K562 (cell line): ENCODE data around the gene MITF. TPM values are rescaled to one million over a fixed set of nuclear protein-coding genes. Genes with fewer than 3 reads are reported as not detected.

Experiments
- ARID1B ChIP-seq: fragments of 450-650 bp; IDR thresholded peaks from 2 replicates; pipeline ENCODE4 v1.6.1; 2016; ENCODE audit warnings: antibody characterized with exemption, mild to moderate bottlenecking, inconsistent platforms
- ETV5 ChIP-seq: sonication (generic); formaldehyde crosslinking; IDR thresholded peaks from 2 replicates; pipeline ENCODE4 v1.4.0; 2020; ENCODE audit warnings: low read depth, mild to moderate bottlenecking, missing genetic modification reagents
- FOSL1 ChIP-seq: fragments of 200-800 bp; sonication (Bioruptor generic); conservative IDR thresholded peaks from 2 replicates; pipeline ENCODE4 v1.6.1; 2016; ENCODE audit warnings: missing genetic modification characterization, missing compliant biosample characterization
- FOXA3 ChIP-seq, 2 experiments: fragments of 450-650 bp in 1 of 2; sonication (generic) in 1 of 2; formaldehyde crosslinking; IDR thresholded peaks in 1 of 2; conservative IDR thresholded peaks in 1 of 2; 2 replicates each; pipeline versions ENCODE4 v1.4.0 to v1.8.0; 2020 to 2022; ENCODE audit warnings: mild to moderate bottlenecking in 2 of 2, missing genetic modification reagents in 1 of 2
- GATAD2A ChIP-seq: fragments of 450-650 bp; IDR thresholded peaks from 2 replicates; pipeline ENCODE4 v1.6.1; 2017
- PHB2 ChIP-seq: fragments of 450-650 bp; IDR thresholded peaks from 2 replicates; pipeline ENCODE4 v1.6.1; 2017; ENCODE audit warnings: low read depth
- SRF ChIP-seq, 2 experiments: fragments of 250-450, 450-650 bp in 1 of 2; sonication (Bioruptor Pico) in 1 of 2; sonication (generic) in 1 of 2; formaldehyde crosslinking; IDR thresholded peaks; 2 replicates each; pipeline versions ENCODE4 v1.5.0 to v1.5.1; 2020 to 2022; ENCODE audit warnings: mild to moderate bottlenecking in 1 of 2, missing genetic modification reagents in 1 of 2
- ZFP30 ChIP-seq: fragments of 250-450 bp; sonication (Bioruptor Pico); IDR thresholded peaks from 2 replicates; pipeline ENCODE4 v1.8.0; 2022; ENCODE audit warnings: moderate library complexity, mild to moderate bottlenecking, inconsistent platforms, borderline replicate concordance
- ZKSCAN8 ChIP-seq: fragments of 200-800 bp; sonication (Bioruptor generic); IDR thresholded peaks from 2 replicates; pipeline ENCODE4 v1.6.1; 2016; ENCODE audit warnings: missing genetic modification characterization, missing compliant biosample characterization
- polyA plus RNA-seq, 8 experiments: library from polyadenylated mRNA; depleted of rRNA in 4 of 8; stranded (reverse) in 5 of 8; unstranded in 3 of 8; fragments of >200 nt; fragmentation: Nextera tagmentation in 2 of 8; fragmentation: Illumina TruSeq in 1 of 8; extraction: Ambion mirVana in 2 of 8; extraction: Trizol in 1 of 8; gene quantifications; 2 replicates each; pipeline versions ENCODE4 v1.2.1 to v1.2.3, GENCODE V29; 2011 to 2014; ENCODE audit warnings: inconsistent platforms in 1 of 8, missing spikeins in 1 of 8
- total RNA-seq, 7 experiments: library from RNA; depleted of rRNA in 6 of 7; stranded (reverse); fragments of >200 nt in 6 of 7; fragmentation: Illumina TruSeq in 2 of 7; extraction: Trizol in 2 of 7; gene quantifications; 2 replicates each; pipeline versions ENCODE4 v1.2.1 to v1.2.3, GENCODE V29; 2011 to 2021; ENCODE audit warnings: low replicate concordance in 1 of 7
- TF ChIP-seq, protein P1 (sequence below): fragments of 450-650 bp; conservative IDR thresholded peaks from 2 replicates; pipeline ENCODE4 v1.6.1; 2016; ENCODE audit warnings: missing genetic modification characterization, low read depth, mild to moderate bottlenecking, missing compliant biosample characterization, moderate library complexity
- TF ChIP-seq, protein P2 (sequence below): fragments of 200-800 bp; sonication (Bioruptor generic); IDR thresholded peaks from 2 replicates; pipeline ENCODE4 v1.6.1; 2016; ENCODE audit warnings: missing genetic modification characterization, missing compliant biosample characterization
- TF ChIP-seq, protein P3 (sequence below): fragments of 250-450 bp; sonication (Bioruptor Pico); IDR thresholded peaks from 2 replicates; pipeline ENCODE4 v1.8.0; 2022; ENCODE audit warnings: inconsistent platforms, mild to moderate bottlenecking, moderate library complexity, borderline replicate concordance
- TF ChIP-seq, protein P4 (sequence below): sonication (generic); formaldehyde crosslinking; IDR thresholded peaks from 2 replicates; pipeline ENCODE4 v1.8.0; 2022; ENCODE audit warnings: mild to moderate bottlenecking, low read depth, missing genetic modification reagents
- TF ChIP-seq, protein P5 (sequence below), 2 experiments: fragments of 450-650 bp in 1 of 2; IDR thresholded peaks; 2 replicates each; pipeline ENCODE4 v1.6.1; 2011 to 2017; ENCODE audit warnings: low read depth in 2 of 2, antibody characterized with exemption in 1 of 2, borderline replicate concordance in 1 of 2, low read length in 1 of 2, mild to moderate bottlenecking in 1 of 2, mixed read lengths in 1 of 2; ENCODE audit not compliant: control insufficient read depth in 1 of 2

The MITF gene
- total and polyA plus RNA-seq, 9 of the 15 experiments (the other 6 are each of a cell fraction or from before 2014, with no cell fraction given): 5.6 to 14.9 (median 11.1) TPM

DNA sequence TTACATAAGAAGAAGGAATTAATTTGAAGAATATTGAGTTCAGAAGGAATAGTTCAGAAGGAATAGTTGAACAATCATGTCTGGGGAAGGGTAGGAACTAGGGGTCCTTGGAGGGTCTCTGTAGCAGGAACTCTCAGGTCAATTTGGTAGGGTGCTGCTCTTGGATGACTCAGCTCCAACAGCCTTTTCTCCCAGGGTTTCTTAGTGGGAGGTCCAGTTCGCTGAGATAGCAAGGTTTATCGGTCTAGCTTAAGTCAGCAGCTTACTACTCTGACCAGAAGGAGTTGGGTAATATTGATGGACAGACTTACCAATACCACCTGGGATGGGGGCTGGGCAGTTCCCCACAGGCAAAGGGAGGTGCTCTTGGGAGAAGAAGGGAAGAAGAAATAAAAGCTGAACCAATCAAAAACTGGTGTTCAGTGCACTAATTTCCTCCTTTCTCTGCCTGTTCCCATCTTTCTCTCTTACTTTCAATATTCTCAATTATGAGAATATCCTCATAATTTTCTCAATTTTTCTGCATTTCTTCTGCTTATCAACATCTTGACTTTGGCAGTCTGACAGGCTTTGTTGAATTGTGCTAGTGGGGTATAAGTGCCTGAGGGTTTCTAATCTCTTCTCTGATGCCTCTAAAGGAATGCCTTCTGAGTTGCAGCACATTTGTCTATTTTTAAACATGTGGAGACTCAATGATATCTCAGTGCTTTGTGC lies 14.4 kb upstream of the MITF start (continued):
- TF ChIP-seq ZKSCAN8 (CRISPR knock-in tag) (no peak), ETV5 (CRISPR knock-in tag) (no peak), GATAD2A (0 out of 2 replicates have a peak, but pooled peaks have one; percentile 67), FOXA3 (CRISPR knock-in tag; conservative IDR thresholded peaks at IDR 0.05 in 1 of 2, IDR thresholded peaks at IDR 0.05 in 1 of 2) (no peak), PHB2 (peak; percentile 51; the same call in 1 of the 2 replicates), FOSL1 (peak; percentile 88), SRF (CRISPR knock-in tag; IDR thresholded peaks at IDR 0.05) (no peak), ARID1B (peak; percentile 95), ZFP30 (CRISPR knock-in tag) (no peak)
- TF ChIP-seq, protein P1, sequence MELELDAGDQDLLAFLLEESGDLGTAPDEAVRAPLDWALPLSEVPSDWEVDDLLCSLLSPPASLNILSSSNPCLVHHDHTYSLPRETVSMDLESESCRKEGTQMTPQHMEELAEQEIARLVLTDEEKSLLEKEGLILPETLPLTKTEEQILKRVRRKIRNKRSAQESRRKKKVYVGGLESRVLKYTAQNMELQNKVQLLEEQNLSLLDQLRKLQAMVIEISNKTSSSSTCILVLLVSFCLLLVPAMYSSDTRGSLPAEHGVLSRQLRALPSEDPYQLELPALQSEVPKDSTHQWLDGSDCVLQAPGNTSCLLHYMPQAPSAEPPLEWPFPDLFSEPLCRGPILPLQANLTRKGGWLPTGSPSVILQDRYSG (tag): 0 out of 2 replicates have a peak, but pooled peaks have one; percentile 53
- TF ChIP-seq, protein P2, sequence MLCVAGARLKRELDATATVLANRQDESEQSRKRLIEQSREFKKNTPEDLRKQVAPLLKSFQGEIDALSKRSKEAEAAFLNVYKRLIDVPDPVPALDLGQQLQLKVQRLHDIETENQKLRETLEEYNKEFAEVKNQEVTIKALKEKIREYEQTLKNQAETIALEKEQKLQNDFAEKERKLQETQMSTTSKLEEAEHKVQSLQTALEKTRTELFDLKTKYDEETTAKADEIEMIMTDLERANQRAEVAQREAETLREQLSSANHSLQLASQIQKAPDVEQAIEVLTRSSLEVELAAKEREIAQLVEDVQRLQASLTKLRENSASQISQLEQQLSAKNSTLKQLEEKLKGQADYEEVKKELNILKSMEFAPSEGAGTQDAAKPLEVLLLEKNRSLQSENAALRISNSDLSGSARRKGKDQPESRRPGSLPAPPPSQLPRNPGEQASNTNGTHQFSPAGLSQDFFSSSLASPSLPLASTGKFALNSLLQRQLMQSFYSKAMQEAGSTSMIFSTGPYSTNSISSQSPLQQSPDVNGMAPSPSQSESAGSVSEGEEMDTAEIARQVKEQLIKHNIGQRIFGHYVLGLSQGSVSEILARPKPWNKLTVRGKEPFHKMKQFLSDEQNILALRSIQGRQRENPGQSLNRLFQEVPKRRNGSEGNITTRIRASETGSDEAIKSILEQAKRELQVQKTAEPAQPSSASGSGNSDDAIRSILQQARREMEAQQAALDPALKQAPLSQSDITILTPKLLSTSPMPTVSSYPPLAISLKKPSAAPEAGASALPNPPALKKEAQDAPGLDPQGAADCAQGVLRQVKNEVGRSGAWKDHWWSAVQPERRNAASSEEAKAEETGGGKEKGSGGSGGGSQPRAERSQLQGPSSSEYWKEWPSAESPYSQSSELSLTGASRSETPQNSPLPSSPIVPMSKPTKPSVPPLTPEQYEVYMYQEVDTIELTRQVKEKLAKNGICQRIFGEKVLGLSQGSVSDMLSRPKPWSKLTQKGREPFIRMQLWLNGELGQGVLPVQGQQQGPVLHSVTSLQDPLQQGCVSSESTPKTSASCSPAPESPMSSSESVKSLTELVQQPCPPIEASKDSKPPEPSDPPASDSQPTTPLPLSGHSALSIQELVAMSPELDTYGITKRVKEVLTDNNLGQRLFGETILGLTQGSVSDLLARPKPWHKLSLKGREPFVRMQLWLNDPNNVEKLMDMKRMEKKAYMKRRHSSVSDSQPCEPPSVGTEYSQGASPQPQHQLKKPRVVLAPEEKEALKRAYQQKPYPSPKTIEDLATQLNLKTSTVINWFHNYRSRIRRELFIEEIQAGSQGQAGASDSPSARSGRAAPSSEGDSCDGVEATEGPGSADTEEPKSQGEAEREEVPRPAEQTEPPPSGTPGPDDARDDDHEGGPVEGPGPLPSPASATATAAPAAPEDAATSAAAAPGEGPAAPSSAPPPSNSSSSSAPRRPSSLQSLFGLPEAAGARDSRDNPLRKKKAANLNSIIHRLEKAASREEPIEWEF (CRISPR knock-in tag): peak; percentile 90
- TF ChIP-seq, protein P3, sequence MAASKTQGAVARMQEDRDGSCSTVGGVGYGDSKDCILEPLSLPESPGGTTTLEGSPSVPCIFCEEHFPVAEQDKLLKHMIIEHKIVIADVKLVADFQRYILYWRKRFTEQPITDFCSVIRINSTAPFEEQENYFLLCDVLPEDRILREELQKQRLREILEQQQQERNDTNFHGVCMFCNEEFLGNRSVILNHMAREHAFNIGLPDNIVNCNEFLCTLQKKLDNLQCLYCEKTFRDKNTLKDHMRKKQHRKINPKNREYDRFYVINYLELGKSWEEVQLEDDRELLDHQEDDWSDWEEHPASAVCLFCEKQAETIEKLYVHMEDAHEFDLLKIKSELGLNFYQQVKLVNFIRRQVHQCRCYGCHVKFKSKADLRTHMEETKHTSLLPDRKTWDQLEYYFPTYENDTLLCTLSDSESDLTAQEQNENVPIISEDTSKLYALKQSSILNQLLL: no peak
- TF ChIP-seq, protein P4, sequence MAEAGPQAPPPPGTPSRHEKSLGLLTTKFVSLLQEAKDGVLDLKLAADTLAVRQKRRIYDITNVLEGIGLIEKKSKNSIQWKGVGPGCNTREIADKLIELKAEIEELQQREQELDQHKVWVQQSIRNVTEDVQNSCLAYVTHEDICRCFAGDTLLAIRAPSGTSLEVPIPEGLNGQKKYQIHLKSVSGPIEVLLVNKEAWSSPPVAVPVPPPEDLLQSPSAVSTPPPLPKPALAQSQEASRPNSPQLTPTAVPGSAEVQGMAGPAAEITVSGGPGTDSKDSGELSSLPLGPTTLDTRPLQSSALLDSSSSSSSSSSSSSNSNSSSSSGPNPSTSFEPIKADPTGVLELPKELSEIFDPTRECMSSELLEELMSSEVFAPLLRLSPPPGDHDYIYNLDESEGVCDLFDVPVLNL (CRISPR knock-in tag): no peak
- TF ChIP-seq, protein P5, sequence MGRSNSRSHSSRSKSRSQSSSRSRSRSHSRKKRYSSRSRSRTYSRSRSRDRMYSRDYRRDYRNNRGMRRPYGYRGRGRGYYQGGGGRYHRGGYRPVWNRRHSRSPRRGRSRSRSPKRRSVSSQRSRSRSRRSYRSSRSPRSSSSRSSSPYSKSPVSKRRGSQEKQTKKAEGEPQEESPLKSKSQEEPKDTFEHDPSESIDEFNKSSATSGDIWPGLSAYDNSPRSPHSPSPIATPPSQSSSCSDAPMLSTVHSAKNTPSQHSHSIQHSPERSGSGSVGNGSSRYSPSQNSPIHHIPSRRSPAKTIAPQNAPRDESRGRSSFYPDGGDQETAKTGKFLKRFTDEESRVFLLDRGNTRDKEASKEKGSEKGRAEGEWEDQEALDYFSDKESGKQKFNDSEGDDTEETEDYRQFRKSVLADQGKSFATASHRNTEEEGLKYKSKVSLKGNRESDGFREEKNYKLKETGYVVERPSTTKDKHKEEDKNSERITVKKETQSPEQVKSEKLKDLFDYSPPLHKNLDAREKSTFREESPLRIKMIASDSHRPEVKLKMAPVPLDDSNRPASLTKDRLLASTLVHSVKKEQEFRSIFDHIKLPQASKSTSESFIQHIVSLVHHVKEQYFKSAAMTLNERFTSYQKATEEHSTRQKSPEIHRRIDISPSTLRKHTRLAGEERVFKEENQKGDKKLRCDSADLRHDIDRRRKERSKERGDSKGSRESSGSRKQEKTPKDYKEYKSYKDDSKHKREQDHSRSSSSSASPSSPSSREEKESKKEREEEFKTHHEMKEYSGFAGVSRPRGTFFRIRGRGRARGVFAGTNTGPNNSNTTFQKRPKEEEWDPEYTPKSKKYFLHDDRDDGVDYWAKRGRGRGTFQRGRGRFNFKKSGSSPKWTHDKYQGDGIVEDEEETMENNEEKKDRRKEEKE (IDR thresholded peaks at IDR 0.05; ENCODE audit: borderline replicate concordance in 1 of 2, control insufficient read depth in 1 of 2, low read depth in 2 of 2, low read length in 1 of 2): no peak
